Neural progenitor cell (in vitro differentiated cells): Measurements from ENCODE around the gene STOML1.

ENCODE experiments used
- CTCF ChIP-seq: fragments of 200-600 bp; sonication (generic); IDR thresholded peaks from 2 replicates; pipeline ENCODE4 v1.5.1; 2017; ENCODE audit warnings: antibody characterized with exemption, mild to moderate bottlenecking
- EZH2 ChIP-seq: fragments of 200-600 bp; sonication (generic); IDR thresholded peaks from 2 replicates; pipeline ENCODE4 v1.6.1; 2017; ENCODE audit warnings: antibody characterized with exemption, mild to moderate bottlenecking, moderate library complexity

- no peak for TF ChIP-seq CTCF
- no peak for TF ChIP-seq EZH2
Observed at GRCh38 chr15:73957785-73958184, 34.3 kb downstream of the STOML1 start.
